Tibial artery (tissue), 4 donors: ENCODE measurements around the gene GTPBP8.

Source experiments
- DNase-seq, 2 donors: peaks; one replicate each; pipeline ENCODE4 v3.0.0-alpha.2; 2019
- H3K27ac ChIP-seq, 2 donors: fragments of 200-600 bp; sonication (generic) in 1 of 2; 1 replicate in 1 of 2; 2 replicates in 1 of 2; pipeline ENCODE4 v1.5.1; 2018 to 2019; ENCODE audit warnings: mild to moderate bottlenecking in 1 of 2
- H3K27me3 ChIP-seq, 2 donors: fragments of 200-600 bp; sonication (generic) in 1 of 2; one replicate each; pipeline versions ENCODE4 v1.5.1 to v1.6.0; 2016 to 2019
- H3K36me3 ChIP-seq, 3 donors: fragments of 200-600 bp; sonication (generic) in 2 of 3; one replicate each; pipeline ENCODE4 v1.5.1; 2016 to 2019; ENCODE audit warnings: mild to moderate bottlenecking in 2 of 3
- H3K4me1 ChIP-seq, 4 donors: fragments of 200-600 bp; sonication (generic) in 2 of 4; 1 replicate in 3 of 4; 2 replicates in 1 of 4; pipeline ENCODE4 v1.5.1; 2016 to 2019
- H3K4me3 ChIP-seq, 2 donors: fragments of 200-600 bp; sonication (generic) in 1 of 2; 1 replicate in 1 of 2; 2 replicates in 1 of 2; pipeline ENCODE4 v1.5.1; 2018 to 2019; ENCODE audit warnings: mild to moderate bottlenecking in 2 of 2
- H3K9me3 ChIP-seq, 3 donors: fragments of 200-600 bp; sonication (generic) in 1 of 3; one replicate each; pipeline ENCODE4 v1.5.1; 2016 to 2019
- CTCF ChIP-seq, 2 experiments: fragments of 200-600 bp in 1 of 2; fragments of 450-650 bp in 1 of 2; IDR thresholded peaks; one replicate each; pipeline ENCODE4 v1.5.1; 2017 to 2019; ENCODE audit warnings: antibody characterized with exemption in 2 of 2, mild to moderate bottlenecking in 1 of 2, moderate library complexity in 1 of 2
- intact Hi-C: fragments of 100-400 bp; cut with DNase I; formaldehyde crosslinking; loops from one replicate; pipeline ENCODE4 v1.15.0; 2023; ENCODE audit warnings: low total_unique reads

The GTPBP8 gene

GRCh38 chr3:112990672-112991602, at the start of gene GTPBP8:
Gene GTPBP8, plus strand, starts transcription at chr3:112990984. Its CDS starts 16 bp downstream, at chr3:112991000.
- Histone ChIP-seq H3K9me3 (no peaks in the 10 kb centered on the region), H3K4me3 (peak within 1 kb of the TSS; percentile 75 to 89), H3K4me1 (peaks cover 0 to 35% (median 8%) of the 10 kb centered on the region in 4 donors), H3K27me3 (no peaks in the 10 kb centered on the region), H3K36me3 (no peaks in the 10 kb centered on the region), H3K27ac (peak within 1 kb of the TSS; percentile 91 to 97)
- intact Hi-C loops = no loop called here
- DNase-seq = peak; percentile 89 to 93
- TF ChIP-seq CTCF (IDR thresholded peaks at IDR 0.05) = peak in 1 of 2 experiments; percentile 17

GRCh38 chr3:112948346-112948838, 42.4 kb upstream of the GTPBP8 start:
- no peaks in the 10 kb centered on the region for H3K9me3 ChIP-seq
- H3K27ac ChIP-seq = no peak overlapping the region
- TF ChIP-seq CTCF (IDR thresholded peaks at IDR 0.05) = no peak
- H3K36me3 ChIP-seq = no peaks in the 10 kb centered on the region
- no peak overlapping the region for H3K4me3 ChIP-seq
- H3K4me1 ChIP-seq = no peaks in the 10 kb centered on the region
- intact Hi-C loops = no loop called here
- no peak for DNase-seq
- H3K27me3 ChIP-seq = no peaks in the 10 kb centered on the region

GRCh38 chr3:112956351-112956750, 34.4 kb upstream of the GTPBP8 start:
- peaks cover 0 to 5% (median 0%) of the 10 kb centered on the region in 3 donors for H3K9me3 ChIP-seq
- no peaks in the 10 kb centered on the region for H3K27me3 ChIP-seq
- no peak overlapping the region for H3K4me3 ChIP-seq
- H3K4me1 ChIP-seq = no peaks in the 10 kb centered on the region
- TF ChIP-seq CTCF (IDR thresholded peaks at IDR 0.05) = no peak
- H3K36me3 ChIP-seq = no peaks in the 10 kb centered on the region
- intact Hi-C loops = no loop called here
- no peak for DNase-seq
- no peak overlapping the region for H3K27ac ChIP-seq

GRCh38 chr3:112958811-112959560, 31.8 kb upstream of the GTPBP8 start:
- TF ChIP-seq CTCF (IDR thresholded peaks at IDR 0.05) = no peak
- Histone ChIP-seq H3K4me3 (no peak overlapping the region), H3K4me1 (no peaks in the 10 kb centered on the region), H3K36me3 (no peaks in the 10 kb centered on the region), H3K9me3 (peaks cover 0 to 10% (median 0%) of the 10 kb centered on the region in 3 donors), H3K27me3 (no peaks in the 10 kb centered on the region), H3K27ac (no peak overlapping the region)
- intact Hi-C loops = no loop called here
- DNase-seq = no peak

- intact Hi-C loops = no loop called here
- H3K27me3 ChIP-seq = no peaks in the 10 kb centered on the region
Measured at GRCh38 chr3:112963683-112964082, 27.1 kb upstream of the GTPBP8 start.

More at GRCh38 chr3:112963683-112964082, 27.1 kb upstream of the GTPBP8 start:
- Histone ChIP-seq H3K4me1 (no peaks in the 10 kb centered on the region), H3K27ac (no peak overlapping the region), H3K36me3 (no peaks in the 10 kb centered on the region), H3K4me3 (no peak overlapping the region), H3K9me3 (peaks cover 0 to 5% (median 0%) of the 10 kb centered on the region in 3 donors)
- no peak for TF ChIP-seq CTCF (IDR thresholded peaks at IDR 0.05)
- DNase-seq = no peak
